B cell (primary cell): Measurements from ENCODE around the gene PDLIM5. TPM values are rescaled to one million over a fixed set of nuclear protein-coding genes. Genes with fewer than 3 reads are reported as not detected.
A peak's percentile ranks its signal among the peaks of the same experiment; 100 is the strongest.

Experiments used
- ATAC-seq: fragments of 200-7000 bp; cut with Tn5 transposase; one replicate; pipeline ENCODE4 v1.10.0; 2021; ENCODE audit warnings: low read depth, mild to moderate bottlenecking, moderate number of reproducible peaks, moderate library complexity
- CTCF ChIA-PET: fragments of 350-600 bp; sonication (Branson Sonifier 250); formaldehyde crosslinking; loops from one replicate; lab custom pipeline; 2021; ENCODE audit warnings: antibody characterized with exemption, inconsistent platforms; lab: Charles Lee
- POLR2A ChIA-PET: fragments of 350-600 bp; sonication (Branson Sonifier 250); formaldehyde crosslinking; loops from one replicate; lab custom pipeline; 2021; ENCODE audit warnings: antibody characterized with exemption; lab: Charles Lee
- DNase-seq: peaks from one replicate; pipeline ENCODE4 v3.0.0; 2013
- H2AFZ ChIP-seq: 2 replicates; pipeline ENCODE4 v1.6.1; 2012; ENCODE audit warnings: mild to moderate bottlenecking, low read depth, low read length; ENCODE audit not compliant: insufficient read depth, poor library complexity, severe bottlenecking
- H3K27ac ChIP-seq, 2 donors: 1 replicate in 1 of 2; 2 replicates in 1 of 2; pipeline ENCODE4 v1.5.1; 2012 to 2013; ENCODE audit warnings: low read length in 2 of 2, mild to moderate bottlenecking in 2 of 2, moderate library complexity in 1 of 2
- H3K27me3 ChIP-seq, 4 experiments: fragments of 200-600 bp in 1 of 4; sonication (generic) in 1 of 4; replicated peaks in 1 of 4; 1 replicate in 2 of 4; 2 replicates in 2 of 4; pipeline versions ENCODE4 v1.6.1 to v1.7.0; 2013 to 2016; ENCODE audit warnings: low read length in 3 of 4, mild to moderate bottlenecking in 2 of 4, mixed read lengths in 1 of 4, moderate library complexity in 1 of 4; ENCODE audit not compliant: insufficient read depth in 4 of 4, control insufficient read depth in 3 of 4; ENCODE audit errors: control extremely low read depth in 1 of 4
- H3K36me3 ChIP-seq, 2 experiments: replicated peaks in 1 of 2; 1 replicate in 1 of 2; 2 replicates in 1 of 2; pipeline versions ENCODE4 v1.6.1 to v1.7.1; 2013; ENCODE audit warnings: low read length in 1 of 2; ENCODE audit not compliant: insufficient read depth in 2 of 2, control insufficient read depth in 1 of 2; ENCODE audit errors: control extremely low read depth in 1 of 2, extremely low read depth in 1 of 2
- H3K4me1 ChIP-seq, 2 donors: fragments of 200-600 bp in 1 of 2; sonication (generic) in 1 of 2; 1 replicate in 1 of 2; 2 replicates in 1 of 2; pipeline versions ENCODE4 v1.5.1 to v1.6.1; 2013 to 2017; ENCODE audit warnings: low read length in 2 of 2; ENCODE audit not compliant: control insufficient read depth in 2 of 2, insufficient read depth in 2 of 2
- H3K4me2 ChIP-seq: replicated peaks from 2 replicates; pipeline ENCODE3; 2012; ENCODE audit warnings: mild to moderate bottlenecking, low read depth, low read length; ENCODE audit not compliant: poor library complexity, severe bottlenecking
- H3K4me3 ChIP-seq, 5 experiments: fragments of 200-600 bp in 1 of 5; sonication (generic) in 1 of 5; 1 replicate in 3 of 5; 2 replicates in 2 of 5; pipeline versions ENCODE4 v1.5.1 to v1.7.0; 2011 to 2016; ENCODE audit warnings: low read length in 4 of 5, mild to moderate bottlenecking in 4 of 5, low read depth in 2 of 5, control low read depth in 1 of 5, moderate library complexity in 1 of 5; ENCODE audit not compliant: insufficient read depth in 1 of 5; ENCODE audit errors: control extremely low read depth in 1 of 5, extremely low read depth in 1 of 5
- H3K79me2 ChIP-seq: fragments of 200-600 bp; sonication (generic); one replicate; pipeline ENCODE4 v1.6.0; 2016; ENCODE audit warnings: low read length; ENCODE audit not compliant: control insufficient read depth, insufficient read depth
- H3K9ac ChIP-seq: fragments of 200-600 bp; sonication (generic); 2 replicates; pipeline ENCODE4 v1.6.1; 2017; ENCODE audit warnings: mild to moderate bottlenecking, low read length, moderate library complexity
- H3K9me3 ChIP-seq, 3 donors: one replicate each; pipeline versions ENCODE4 v1.6.1 to v1.7.1; 2013; ENCODE audit warnings: low read length in 2 of 3; ENCODE audit not compliant: control insufficient read depth in 2 of 3, insufficient read depth in 1 of 3; ENCODE audit errors: control extremely low read depth in 1 of 3
- H4K20me1 ChIP-seq: 2 replicates; pipeline ENCODE4 v1.6.0; 2012; ENCODE audit warnings: mild to moderate bottlenecking, low read length; ENCODE audit not compliant: insufficient read depth, control insufficient read depth, poor library complexity, severe bottlenecking
- H3K27ac Mint-ChIP-seq: one replicate; pipeline ENCODE4 v1.8.0; 2021; ENCODE audit warnings: mixed read lengths
- H3K27me3 Mint-ChIP-seq: one replicate; pipeline ENCODE4 v1.8.0; 2021; ENCODE audit warnings: mixed read lengths
- H3K4me1 Mint-ChIP-seq: one replicate; pipeline ENCODE4 v1.8.0; 2021; ENCODE audit warnings: mixed read lengths
- H3K4me3 Mint-ChIP-seq: one replicate; pipeline ENCODE4 v1.8.0; 2021; ENCODE audit warnings: mixed read lengths
- H3K9me3 Mint-ChIP-seq: one replicate; pipeline ENCODE4 v1.8.0; 2022; ENCODE audit warnings: mixed read lengths; ENCODE audit not compliant: insufficient read depth
- CTCF ChIP-seq: fragments of 200-600 bp; IDR thresholded peaks from one replicate; pipeline ENCODE4 v1.8.0; 2022; ENCODE audit warnings: antibody characterized with exemption, mild to moderate bottlenecking
- EZH2 ChIP-seq: IDR thresholded peaks from 2 replicates; pipeline ENCODE4 v1.6.1; 2012; ENCODE audit warnings: borderline replicate concordance, low read depth, mild to moderate bottlenecking, moderate library complexity, low read length; ENCODE audit not compliant: insufficient read depth, poor library complexity, severe bottlenecking
- WGBS: methylation state at CpG from one replicate; pipeline ENCODE4 v1.1.5; 2013; ENCODE audit warnings: missing lambda C conversion rate; ENCODE audit not compliant: insufficient coverage; 5-methylcytosine and 5-hydroxymethylcytosine counted together
- intact Hi-C: fragments of 100-400 bp; cut with micrococcal nuclease; formaldehyde crosslinking; loops from one replicate; pipeline ENCODE4 v1.10.0; 2022
- polyA plus RNA-seq: library from polyadenylated mRNA; depleted of rRNA; stranded (reverse); fragments of >200 nt; gene quantifications from 2 replicates; pipeline ENCODE4 v1.2.3, GENCODE V29; 2012
- total RNA-seq, 2 donors: library from RNA; stranded (reverse); fragments of 120-200 nt in 1 of 2; gene quantifications; 1 replicate in 1 of 2; 2 replicates in 1 of 2; pipeline versions ENCODE4 v1.2.3 to v1.2.4, GENCODE V29; 2013 to 2022

PDLIM5 gene
- total and polyA plus RNA-seq, 2 donors (not counting 1 experiment from before 2014, with no cell fraction given): 24.0 to 30.2 TPM

GRCh38 chr4:94534401-94535312, 82.9 kb downstream of the PDLIM5 start:
- Histone ChIP-seq H3K27ac (peak overlapping the region in 1 of 2 donors; percentile 25), H3K36me3 (no peaks in the 10 kb centered on the region), H3K4me2 (peak overlapping the region; percentile 10), H2AFZ (peak overlapping the region; percentile 6), H4K20me1 (no peaks in the 10 kb centered on the region), H3K4me3 (no peak overlapping the region), H3K9ac (no peak overlapping the region), H3K9me3 (no peaks in the 10 kb centered on the region), H3K4me1 (peaks cover 19 to 21% of the 10 kb centered on the region in 2 donors), H3K79me2 (no peaks in the 10 kb centered on the region), H3K27me3 (no peaks in the 10 kb centered on the region)
- ChIA-PET CTCF (interaction anchor here (0.6 to 1.0 kb wide), 2 partner anchors 14 to 152 kb away, joined by 3 to 6 read pairs; no protein-coding TSS in a partner anchor), POLR2A (no interaction called here)
- intact Hi-C loops: no loop called here
- Mint-ChIP-seq H3K27me3 (no peaks in the 10 kb centered on the region), H3K27ac (no peak overlapping the region), H3K4me1 (peaks cover 26% of the 10 kb centered on the region), H3K9me3 (no peaks in the 10 kb centered on the region), H3K4me3 (no peak overlapping the region)
- DNase-seq (peak; percentile 46), ATAC-seq (peak; percentile 61)
- 0% methylated on average over 2 of the region's 5 CpGs for WGBS
- TF ChIP-seq EZH2 (no peak), CTCF (no peak)

- no peaks in the 10 kb centered on the region for H3K27me3 ChIP-seq
- Mint-ChIP-seq H3K4me3 (no peak overlapping the region), H3K27me3 (no peaks in the 10 kb centered on the region), H3K9me3 (no peaks in the 10 kb centered on the region), H3K4me1 (peaks cover 28% of the 10 kb centered on the region), H3K27ac (no peak overlapping the region)
- H3K36me3 ChIP-seq: no peaks in the 10 kb centered on the region
- H3K79me2 ChIP-seq: no peaks in the 10 kb centered on the region
- 100% methylated on average over 1 of the region's 3 CpGs for WGBS
- H3K4me3 ChIP-seq: no peak overlapping the region
- peaks cover 19 to 21% of the 10 kb centered on the region in 2 donors for H3K4me1 ChIP-seq
- H3K4me2 ChIP-seq: no peak overlapping the region
- DNase-seq: no peak
- no peak overlapping the region for H3K9ac ChIP-seq
- H3K9me3 ChIP-seq: no peaks in the 10 kb centered on the region
- H4K20me1 ChIP-seq: no peaks in the 10 kb centered on the region
- intact Hi-C loops: no loop called here
- ATAC-seq: no peak
- TF ChIP-seq CTCF (no peak), EZH2 (no peak)
- ChIA-PET CTCF (no interaction called here), POLR2A (no interaction called here)
- H3K27ac ChIP-seq: no peak overlapping the region
- no peak overlapping the region for H2AFZ ChIP-seq
These were observed 84.3 kb downstream of the PDLIM5 start for GRCh38 chr4:94536049-94536448.
